Adrenal gland (tissue), 5 donors: ENCODE measurements around the gene VWA5B1.

Experiments used
- POLR2A ChIP-seq, 2 donors: fragments of 450-650 bp; IDR thresholded peaks; one replicate each; pipeline ENCODE4 v1.6.1; 2017; ENCODE audit warnings: antibody characterized with exemption in 2 of 2, mild to moderate bottlenecking in 2 of 2, moderate library complexity in 1 of 2
- TF ChIP-seq, protein P1 (sequence below), 6 experiments: fragments of 450-650 bp in 4 of 6; fragments of 200-600 bp in 2 of 6; sonication (generic) in 1 of 6; IDR thresholded peaks; 1 replicate in 5 of 6; 2 replicates in 1 of 6; pipeline versions ENCODE4 v1.5.1 to v1.8.0; 2016 to 2021; ENCODE audit warnings: antibody characterized with exemption in 6 of 6, mild to moderate bottlenecking in 2 of 6, moderate library complexity in 1 of 6
- donor health status: DM: no; HTN: no; CAD: no.

DNA sequence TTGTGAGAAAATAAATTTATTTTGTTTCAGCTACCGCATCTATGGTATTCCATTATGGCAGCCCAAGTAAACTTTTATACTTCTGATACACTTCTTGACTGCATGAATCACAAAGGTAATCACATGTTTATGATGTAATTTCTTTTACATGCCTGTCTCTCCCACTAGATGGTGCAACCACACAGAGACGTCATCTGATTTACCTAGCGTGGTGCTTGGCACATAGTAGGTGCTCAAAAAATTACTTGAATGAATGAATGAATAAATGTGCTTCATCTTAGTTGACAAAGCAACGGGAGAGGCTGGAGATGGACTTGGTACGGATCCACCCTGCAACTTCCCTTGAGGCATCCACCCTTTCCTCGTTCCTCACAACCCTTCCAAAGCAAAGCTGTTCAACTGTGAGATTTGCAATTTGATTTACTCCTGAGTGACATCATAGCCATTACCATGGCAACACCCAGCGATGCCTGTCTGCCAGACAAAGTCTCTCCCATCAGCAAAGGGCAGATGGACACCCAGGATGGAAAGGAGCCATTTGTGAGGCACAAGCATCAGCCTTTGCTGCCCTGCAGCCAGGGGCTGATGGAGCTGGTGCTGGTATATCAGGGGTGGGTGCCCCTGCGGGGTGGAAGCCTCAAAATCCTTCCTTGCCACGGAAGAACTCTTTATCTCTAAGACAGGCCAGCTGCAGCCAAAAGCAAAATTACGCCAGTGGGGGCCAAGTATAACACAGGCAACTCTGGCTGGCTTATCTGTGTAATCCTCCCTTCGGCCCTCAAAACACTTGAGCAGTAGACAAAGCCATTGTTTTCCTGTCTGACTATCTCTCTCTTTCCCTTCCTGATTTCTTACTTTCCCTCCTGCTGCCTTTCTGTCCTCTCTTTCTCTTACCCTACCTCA lies 18.9 kb upstream of the VWA5B1 start:
- TF ChIP-seq, protein P1, sequence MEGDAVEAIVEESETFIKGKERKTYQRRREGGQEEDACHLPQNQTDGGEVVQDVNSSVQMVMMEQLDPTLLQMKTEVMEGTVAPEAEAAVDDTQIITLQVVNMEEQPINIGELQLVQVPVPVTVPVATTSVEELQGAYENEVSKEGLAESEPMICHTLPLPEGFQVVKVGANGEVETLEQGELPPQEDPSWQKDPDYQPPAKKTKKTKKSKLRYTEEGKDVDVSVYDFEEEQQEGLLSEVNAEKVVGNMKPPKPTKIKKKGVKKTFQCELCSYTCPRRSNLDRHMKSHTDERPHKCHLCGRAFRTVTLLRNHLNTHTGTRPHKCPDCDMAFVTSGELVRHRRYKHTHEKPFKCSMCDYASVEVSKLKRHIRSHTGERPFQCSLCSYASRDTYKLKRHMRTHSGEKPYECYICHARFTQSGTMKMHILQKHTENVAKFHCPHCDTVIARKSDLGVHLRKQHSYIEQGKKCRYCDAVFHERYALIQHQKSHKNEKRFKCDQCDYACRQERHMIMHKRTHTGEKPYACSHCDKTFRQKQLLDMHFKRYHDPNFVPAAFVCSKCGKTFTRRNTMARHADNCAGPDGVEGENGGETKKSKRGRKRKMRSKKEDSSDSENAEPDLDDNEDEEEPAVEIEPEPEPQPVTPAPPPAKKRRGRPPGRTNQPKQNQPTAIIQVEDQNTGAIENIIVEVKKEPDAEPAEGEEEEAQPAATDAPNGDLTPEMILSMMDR (IDR thresholded peaks at IDR 0.05): no peak
- TF ChIP-seq POLR2A (IDR thresholded peaks at IDR 0.05): no peak
